GM12872 (cell line): Measurements from ENCODE around the gene BPIFB4.

Experiments used
- TF ChIP-seq, protein P1 (sequence below): IDR thresholded peaks from 3 replicates; pipeline ENCODE4 v1.5.1; 2011; ENCODE audit warnings: low read depth, mild to moderate bottlenecking, low read length, moderate library complexity; ENCODE audit not compliant: insufficient read depth

BPIFB4 gene

DNA sequence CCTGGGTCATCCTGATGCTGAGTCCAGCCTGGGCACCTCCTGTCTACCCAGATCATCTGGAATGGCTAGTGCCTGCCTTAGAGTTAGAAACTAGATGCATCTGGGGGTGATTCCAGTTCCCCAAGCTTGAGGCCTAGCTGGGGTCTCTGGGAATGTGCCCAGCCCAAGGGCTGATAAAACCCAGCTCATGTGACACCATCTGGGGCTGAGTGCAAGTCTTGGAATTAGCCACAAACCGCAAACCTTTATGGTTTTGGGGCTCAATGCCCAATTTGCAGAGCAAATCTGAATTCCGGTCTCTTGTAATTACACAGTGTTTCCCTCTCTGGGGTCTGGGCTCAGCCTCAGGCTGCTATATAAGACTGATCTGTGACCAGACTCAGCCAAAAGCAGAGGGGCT, at the start of gene BPIFB4:
Gene BPIFB4 (plus strand): TSS at position 385 of the 400 bp plus-strand sequence. CDS start 1,884 bp downstream, outside the sequence.
- TF ChIP-seq, protein P1, sequence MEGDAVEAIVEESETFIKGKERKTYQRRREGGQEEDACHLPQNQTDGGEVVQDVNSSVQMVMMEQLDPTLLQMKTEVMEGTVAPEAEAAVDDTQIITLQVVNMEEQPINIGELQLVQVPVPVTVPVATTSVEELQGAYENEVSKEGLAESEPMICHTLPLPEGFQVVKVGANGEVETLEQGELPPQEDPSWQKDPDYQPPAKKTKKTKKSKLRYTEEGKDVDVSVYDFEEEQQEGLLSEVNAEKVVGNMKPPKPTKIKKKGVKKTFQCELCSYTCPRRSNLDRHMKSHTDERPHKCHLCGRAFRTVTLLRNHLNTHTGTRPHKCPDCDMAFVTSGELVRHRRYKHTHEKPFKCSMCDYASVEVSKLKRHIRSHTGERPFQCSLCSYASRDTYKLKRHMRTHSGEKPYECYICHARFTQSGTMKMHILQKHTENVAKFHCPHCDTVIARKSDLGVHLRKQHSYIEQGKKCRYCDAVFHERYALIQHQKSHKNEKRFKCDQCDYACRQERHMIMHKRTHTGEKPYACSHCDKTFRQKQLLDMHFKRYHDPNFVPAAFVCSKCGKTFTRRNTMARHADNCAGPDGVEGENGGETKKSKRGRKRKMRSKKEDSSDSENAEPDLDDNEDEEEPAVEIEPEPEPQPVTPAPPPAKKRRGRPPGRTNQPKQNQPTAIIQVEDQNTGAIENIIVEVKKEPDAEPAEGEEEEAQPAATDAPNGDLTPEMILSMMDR, result no peak

DNA sequence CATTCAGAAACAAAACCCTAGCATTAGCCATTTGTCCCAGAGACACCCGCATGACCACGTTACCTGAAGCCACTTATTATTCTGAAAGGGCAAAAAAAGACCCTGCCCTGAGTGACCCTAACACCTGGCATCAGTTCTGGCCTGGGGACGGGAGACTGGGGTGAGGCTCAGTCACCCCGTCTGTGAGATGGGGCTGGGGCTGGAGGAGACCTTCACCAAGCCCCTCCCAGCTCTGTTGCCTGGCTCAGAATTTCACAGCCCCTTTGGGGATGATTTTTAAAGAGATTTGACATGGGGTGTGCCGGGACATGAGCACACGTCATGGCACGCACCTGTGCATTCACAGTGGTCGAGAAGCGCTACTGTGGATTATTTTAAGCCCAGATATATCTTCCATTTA, 49.4 kb upstream of the BPIFB4 start:
- TF ChIP-seq, protein P1, result no peak

DNA sequence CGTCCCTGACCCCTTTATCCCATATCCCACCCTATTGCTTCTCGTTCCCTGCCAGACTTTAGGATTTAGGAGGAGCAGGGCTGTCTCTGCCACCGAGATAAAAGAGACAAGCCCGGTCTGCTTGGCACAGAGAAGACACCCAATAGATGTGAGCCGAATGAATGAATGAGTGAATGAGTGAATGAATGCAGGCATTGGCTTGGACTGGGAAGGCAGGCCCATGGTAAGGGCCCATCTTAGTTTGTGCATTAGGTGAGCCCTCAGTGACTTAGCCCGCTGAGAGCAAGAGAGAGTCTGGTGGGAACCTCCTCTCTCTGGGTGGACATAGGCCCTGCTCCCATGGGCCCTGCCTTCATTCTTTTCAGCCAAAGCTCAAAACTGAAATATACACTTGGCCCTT, 48.9 kb upstream of the BPIFB4 start:
- TF ChIP-seq, protein P1, result no peak

DNA sequence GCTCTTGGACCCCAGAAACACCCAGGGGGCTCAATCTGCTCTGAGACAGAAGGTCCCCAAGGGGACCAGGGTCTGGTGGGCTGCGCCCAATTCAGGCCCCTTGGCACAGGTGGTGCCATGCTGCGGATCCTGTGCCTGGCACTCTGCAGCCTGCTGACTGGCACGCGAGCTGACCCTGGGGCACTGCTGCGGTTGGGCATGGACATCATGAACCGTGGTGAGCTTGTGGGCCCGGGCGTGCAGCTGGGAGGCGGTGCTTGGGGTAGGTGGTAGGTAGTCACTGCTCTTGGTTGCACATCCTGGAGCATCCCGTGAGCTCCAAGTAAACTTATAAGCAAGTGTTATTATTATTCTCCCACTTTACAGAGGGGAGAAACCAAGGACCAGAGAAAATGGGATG, 47.9 kb upstream of the BPIFB4 start, which contains the start of gene BPIFB6:
Gene BPIFB6 (plus strand): TSS at position 118 of the 400 bp plus-strand sequence. CDS start 0 bp downstream, at position 118.
- TF ChIP-seq, protein P1, result no peak

DNA sequence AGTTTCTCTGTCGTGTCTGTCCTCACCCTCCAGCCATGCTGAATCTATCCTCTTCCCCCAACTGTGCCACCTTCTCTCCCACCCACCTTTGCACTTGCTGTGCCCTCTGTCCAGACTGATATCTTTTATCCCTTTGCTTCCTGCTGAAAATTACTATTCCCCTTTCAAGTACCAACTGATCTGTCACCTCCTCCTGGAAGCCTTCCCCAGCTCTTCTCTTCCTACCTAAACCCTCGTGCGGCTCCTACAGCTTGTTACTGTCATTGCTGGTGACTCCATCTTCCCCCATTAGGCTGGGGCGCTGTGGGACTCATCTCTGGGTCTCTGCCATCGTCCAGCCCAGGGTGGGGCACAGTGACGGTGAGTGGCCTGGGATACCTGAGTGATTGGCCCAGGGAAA, 46.9 kb upstream of the BPIFB4 start:
- TF ChIP-seq, protein P1, result no peak

DNA sequence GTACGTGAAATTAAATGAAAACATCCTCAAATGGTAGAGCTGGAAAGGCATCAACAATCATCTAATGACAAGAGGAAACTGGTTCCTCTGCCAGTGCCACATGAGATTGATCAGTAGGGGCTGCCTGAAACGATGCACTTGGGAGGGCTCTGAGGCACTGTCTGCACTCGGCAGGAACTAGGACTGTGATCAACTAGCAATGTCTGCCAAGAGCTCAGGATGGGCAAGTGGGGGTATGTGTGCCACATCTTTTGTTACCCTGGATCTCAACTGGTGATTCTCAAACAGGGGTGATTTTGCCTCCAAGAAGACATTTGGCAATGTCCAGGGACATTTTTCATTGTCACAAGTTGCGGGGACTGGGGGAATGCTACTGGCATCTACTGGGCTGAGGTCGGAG, 46.1 kb upstream of the BPIFB4 start:
- TF ChIP-seq, protein P1, result no peak

DNA sequence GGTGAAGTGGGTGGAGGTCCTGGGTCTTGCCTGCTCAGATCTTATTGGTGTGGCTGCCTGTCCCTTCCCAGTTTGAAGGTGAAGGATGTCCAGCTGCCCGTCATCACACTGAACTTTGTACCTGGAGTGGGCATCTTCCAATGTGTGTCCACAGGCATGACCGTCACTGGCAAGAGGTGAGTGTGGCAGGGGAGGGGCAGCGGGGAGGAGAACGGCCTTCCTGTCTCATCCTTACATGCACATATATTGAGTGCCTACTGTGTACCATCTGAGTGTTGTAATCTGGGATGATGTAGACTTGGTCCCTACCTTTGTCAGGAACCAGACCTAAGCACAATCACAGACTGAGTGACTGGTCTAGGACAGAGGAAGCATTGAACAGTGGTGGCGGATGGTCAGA, 45.3 kb upstream of the BPIFB4 start:
- TF ChIP-seq, protein P1, result no peak

DNA sequence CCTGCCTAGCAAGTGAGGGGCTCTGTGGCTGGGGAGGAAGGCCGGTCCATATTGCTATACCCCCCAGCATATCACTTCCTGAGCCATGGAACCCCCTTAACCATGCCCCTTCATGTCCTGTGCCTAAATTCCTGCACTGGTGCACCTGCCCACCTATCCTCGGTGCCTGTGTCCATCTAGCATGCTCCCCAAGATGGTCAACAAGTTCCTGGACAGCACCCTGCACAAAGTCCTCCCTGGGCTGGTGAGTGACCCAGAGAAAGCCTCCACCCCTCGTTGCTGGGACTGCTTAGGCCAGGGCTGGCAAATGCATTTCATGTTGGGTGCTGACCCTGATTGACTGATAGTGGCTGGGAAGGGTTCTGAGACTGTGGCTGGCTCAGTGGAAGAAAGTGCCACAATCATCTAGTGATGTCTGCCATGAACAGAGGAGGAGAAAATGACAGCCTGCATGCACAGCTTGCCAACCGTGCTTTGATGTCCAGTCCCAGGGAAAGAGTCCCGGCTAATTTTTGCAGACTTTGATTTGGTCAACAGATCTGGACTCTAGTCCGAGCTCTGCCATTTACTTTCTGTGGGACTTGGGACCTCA, 44.4 kb upstream of the BPIFB4 start:
- TF ChIP-seq, protein P1, result no peak
